D721Med (cell line): ENCODE results near the gene CTBP2.
"Not testable (repeated sequence)": the region's sequence is repeated elsewhere in the genome, so short reads cannot be mapped to it uniquely, and the experiment has no call there.

ENCODE experiments used
- DNase-seq: peaks from one replicate; pipeline ENCODE4 v3.0.0; 2011; ENCODE audit warnings: low spot score; ENCODE audit not compliant: insufficient read length
- FAIRE-seq: peaks from 2 replicates; lab custom pipeline; 2011; peaks lifted over from hg19 to GRCh38; lab: Jason Lieb, UNC
- CTCF ChIP-seq: IDR thresholded peaks from 2 replicates; pipeline ENCODE4 v1.5.1; 2012; ENCODE audit warnings: mild to moderate bottlenecking, control low read depth; ENCODE audit not compliant: insufficient read depth; ENCODE audit errors: missing control alignments

CTBP2 gene

GRCh38 chr10:125169915-125170314 lies 9.6 kb upstream of the CTBP2 start:
- DNase-seq (no peak), FAIRE-seq (no peak)
- TF ChIP-seq CTCF = no peak

GRCh38 chr10:125169279-125169678 lies 8.9 kb upstream of the CTBP2 start:
- DNase-seq = no peak
- no peak for FAIRE-seq
- TF ChIP-seq CTCF = no peak

- FAIRE-seq (no peak), DNase-seq (no peak)
- TF ChIP-seq CTCF = no peak
Observed at GRCh38 chr10:125166658-125167057, 6.3 kb upstream of the CTBP2 start.

- FAIRE-seq (no peak), DNase-seq (no peak)
- TF ChIP-seq CTCF = no peak
Observed at GRCh38 chr10:125165584-125166573, 5.5 kb upstream of the CTBP2 start.

- no peak for DNase-seq
- FAIRE-seq = no peak
- TF ChIP-seq CTCF = no peak
Observed at GRCh38 chr10:125164421-125164820, 4.1 kb upstream of the CTBP2 start.

- no peak for DNase-seq
- no peak for FAIRE-seq
- no peak for TF ChIP-seq CTCF
Observed at GRCh38 chr10:125163803-125164202, 3.4 kb upstream of the CTBP2 start.

GRCh38 chr10:125163312-125163711 lies 2.9 kb upstream of the CTBP2 start:
- DNase-seq, FAIRE-seq: not testable (repeated sequence)
